Mesothelial cell of epicardium (in vitro differentiated cells): ENCODE measurements around the gene POM121. TPM values are rescaled to one million over a fixed set of nuclear protein-coding genes. Genes with fewer than 3 reads are reported as not detected.
"Not testable (repeated sequence)": the region's sequence is repeated elsewhere in the genome, so short reads cannot be mapped to it uniquely, and the experiment has no call there.

Experiments used
- DNase-seq, 2 experiments: peaks; one replicate each; pipeline ENCODE4 v3.0.0; 2021; ENCODE audit warnings: low spot score in 2 of 2; ENCODE audit not compliant: unreplicated experiment in 2 of 2
- H3K27ac Mint-ChIP-seq: 2 replicates; pipeline ENCODE4 v1.8.0; 2021; ENCODE audit warnings: mixed read lengths
- H3K27me3 Mint-ChIP-seq: 2 replicates; pipeline ENCODE4 v1.8.0; 2021; ENCODE audit warnings: low read depth, mixed read lengths
- H3K36me3 Mint-ChIP-seq: 2 replicates; pipeline ENCODE4 v1.8.0; 2021; ENCODE audit warnings: mixed read lengths
- H3K4me1 Mint-ChIP-seq: 2 replicates; pipeline ENCODE4 v1.8.0; 2021; ENCODE audit warnings: mixed read lengths
- H3K4me3 Mint-ChIP-seq: 2 replicates; pipeline ENCODE4 v1.8.0; 2021; ENCODE audit warnings: mild to moderate bottlenecking, moderate library complexity, mixed read lengths
- H3K9me3 Mint-ChIP-seq: 2 replicates; pipeline ENCODE4 v1.8.0; 2021; ENCODE audit warnings: mixed read lengths
- CTCF ChIP-seq: fragments of 200-600 bp; sonication (generic); IDR thresholded peaks from one replicate; pipeline ENCODE4 v1.5.0; 2021; ENCODE audit warnings: antibody characterized with exemption; ENCODE audit not compliant: unreplicated experiment
- total RNA-seq: library from RNA; stranded (reverse); gene quantifications from 3 replicates; pipeline ENCODE4 v1.2.1, GENCODE V29; 2021

Gene POM121
- 66.8 to 68.5 TPM (median 66.8 TPM) in 3 replicates for total RNA-seq

- peaks cover 22% of the 10 kb centered on the region for H3K4me1 Mint-ChIP-seq
- H3K27ac Mint-ChIP-seq = peak within 1 kb of the TSS; percentile 100
- no peak for TF ChIP-seq CTCF
- DNase-seq = peak; percentile 78 to 90
- no peaks in the 10 kb centered on the region for H3K27me3 Mint-ChIP-seq
- no peaks in the 10 kb centered on the region for H3K9me3 Mint-ChIP-seq
- H3K36me3 Mint-ChIP-seq = peaks cover 19% of the 10 kb centered on the region
- H3K4me3 Mint-ChIP-seq = peak within 1 kb of the TSS; percentile 99
Measured at GRCh38 chr7:72924733-72925545, at the start of gene POM121. TSS of gene POM121 (plus strand) at chr7:72925095. CDS start at chr7:72925122, 27 bp downstream.

GRCh38 chr7:72879079-72879736 lies 45.7 kb upstream of the POM121 start:
- not testable (repeated sequence) for H3K36me3 Mint-ChIP-seq, H3K9me3 Mint-ChIP-seq, H3K27me3 Mint-ChIP-seq, H3K4me1 Mint-ChIP-seq
- peak; percentile 41 to 69 for DNase-seq
- Mint-ChIP-seq H3K4me3 (peak overlapping the region; percentile 93), H3K27ac (peak overlapping the region; percentile 94)

GRCh38 chr7:72879737-72880215 lies 45.1 kb upstream of the POM121 start:
- not testable (repeated sequence) for H3K9me3 Mint-ChIP-seq
- peak overlapping the region; percentile 93 for H3K4me3 Mint-ChIP-seq
- peak in 1 of 2 experiments; percentile 45 for DNase-seq

DNA sequence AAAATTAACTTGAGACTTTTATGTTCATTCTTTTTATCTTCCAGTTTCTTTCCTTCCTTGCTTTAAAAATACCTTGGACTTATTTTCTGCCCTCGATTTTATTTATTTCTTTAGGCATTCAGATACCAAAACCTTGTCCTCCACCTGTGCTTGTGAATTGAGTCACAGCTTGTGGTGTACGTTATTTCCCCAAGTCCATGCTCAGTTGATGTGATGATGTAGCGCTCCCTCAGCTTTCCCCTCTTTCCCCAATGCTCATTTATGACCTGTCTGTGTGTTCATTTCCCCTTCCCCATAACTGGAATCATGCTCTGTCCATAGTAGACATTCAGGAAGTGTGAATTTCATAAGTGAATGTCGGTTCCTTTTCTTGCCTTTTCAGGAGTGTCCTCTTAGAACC lies 33.1 kb upstream of the POM121 start:
- H3K4me1 Mint-ChIP-seq, DNase-seq, H3K27me3 Mint-ChIP-seq, H3K9me3 Mint-ChIP-seq, H3K4me3 Mint-ChIP-seq, H3K27ac Mint-ChIP-seq: not testable (repeated sequence)
- peaks cover 26% of the 10 kb centered on the region for H3K36me3 Mint-ChIP-seq

More at GRCh38 chr7:72879737-72880215, 45.1 kb upstream of the POM121 start:
- H3K27me3 Mint-ChIP-seq, H3K4me1 Mint-ChIP-seq, H3K36me3 Mint-ChIP-seq: not testable (repeated sequence)
- H3K27ac Mint-ChIP-seq = peak overlapping the region; percentile 94

GRCh38 chr7:72904740-72905139 lies 20.2 kb upstream of the POM121 start:
- H3K27ac Mint-ChIP-seq, DNase-seq, H3K27me3 Mint-ChIP-seq, H3K4me3 Mint-ChIP-seq, H3K4me1 Mint-ChIP-seq, H3K9me3 Mint-ChIP-seq: not testable (repeated sequence)
- peaks cover 48% of the 10 kb centered on the region for H3K36me3 Mint-ChIP-seq

GRCh38 chr7:72908422-72908821 lies 16.5 kb upstream of the POM121 start:
- H3K27me3 Mint-ChIP-seq, H3K9me3 Mint-ChIP-seq, H3K4me1 Mint-ChIP-seq, H3K4me3 Mint-ChIP-seq, H3K27ac Mint-ChIP-seq, DNase-seq: not testable (repeated sequence)
- peaks cover 38% of the 10 kb centered on the region for H3K36me3 Mint-ChIP-seq

DNA sequence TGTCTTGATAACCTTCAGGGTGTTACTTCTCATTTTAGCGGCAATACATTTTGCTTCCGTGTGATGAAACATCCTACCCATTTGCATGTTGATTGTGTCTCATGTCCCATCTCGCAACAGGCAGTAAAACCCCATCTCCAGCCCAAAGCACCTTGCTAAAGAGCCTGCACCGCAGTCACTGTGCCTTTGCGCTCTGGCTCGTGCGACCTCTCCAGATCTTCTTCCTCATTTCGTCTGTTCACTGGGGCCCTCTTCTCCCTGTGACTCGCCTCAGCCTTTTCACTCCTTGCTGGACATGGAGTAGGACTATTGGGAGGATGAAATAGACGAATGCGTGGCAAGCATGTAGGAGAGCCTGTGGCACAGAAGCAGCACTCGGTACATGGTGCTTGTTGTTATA lies 13.5 kb upstream of the POM121 start:
- not testable (repeated sequence) for DNase-seq, H3K9me3 Mint-ChIP-seq, H3K27me3 Mint-ChIP-seq, H3K27ac Mint-ChIP-seq, H3K4me3 Mint-ChIP-seq, H3K4me1 Mint-ChIP-seq
- H3K36me3 Mint-ChIP-seq = peaks cover 46% of the 10 kb centered on the region

- H3K9me3 Mint-ChIP-seq, H3K4me1 Mint-ChIP-seq, DNase-seq, H3K4me3 Mint-ChIP-seq, H3K27ac Mint-ChIP-seq, H3K27me3 Mint-ChIP-seq: not testable (repeated sequence)
- H3K36me3 Mint-ChIP-seq = peaks cover 37% of the 10 kb centered on the region
Measured at GRCh38 chr7:72913750-72914149, 11.1 kb upstream of the POM121 start.

DNA sequence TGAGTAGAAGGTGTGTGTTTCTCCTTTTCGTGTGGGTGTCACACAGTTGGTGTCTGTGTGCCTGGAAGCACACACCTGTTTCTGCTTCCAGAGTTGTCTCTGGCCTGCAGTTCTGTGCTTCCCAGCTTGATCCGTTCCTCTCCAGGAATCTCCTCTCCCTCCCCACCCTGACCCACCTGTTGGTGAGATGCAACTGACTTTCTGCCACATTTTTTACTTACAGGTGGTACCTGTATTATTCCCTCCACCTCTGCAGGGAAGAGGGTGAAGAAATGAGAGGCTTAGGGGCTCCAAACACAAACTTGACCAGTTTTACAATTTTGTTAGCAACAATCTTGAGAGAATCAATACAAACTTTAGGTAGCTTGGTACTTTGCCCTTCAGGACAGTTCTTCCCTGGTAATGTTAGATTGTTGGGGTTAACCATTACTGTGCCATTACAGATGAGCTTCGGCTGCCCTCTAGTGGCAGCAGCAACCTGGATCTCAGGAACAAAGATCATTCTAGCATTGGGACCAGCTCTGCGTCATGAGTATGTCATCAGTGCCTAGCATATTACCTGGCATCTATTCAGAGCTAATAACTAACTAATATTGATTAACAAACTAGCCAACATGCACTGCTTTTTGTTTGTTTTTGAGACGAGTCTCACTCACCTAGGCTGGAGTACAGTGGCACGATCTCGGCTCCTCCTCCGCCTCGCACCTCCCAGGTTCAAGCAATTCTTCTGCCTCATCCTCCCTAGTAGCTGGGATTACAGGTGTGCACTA lies 10.0 kb upstream of the POM121 start:
- H3K27me3 Mint-ChIP-seq, H3K9me3 Mint-ChIP-seq, H3K4me1 Mint-ChIP-seq, H3K4me3 Mint-ChIP-seq, DNase-seq, H3K27ac Mint-ChIP-seq: not testable (repeated sequence)
- peaks cover 37% of the 10 kb centered on the region for H3K36me3 Mint-ChIP-seq
- TF ChIP-seq CTCF = peak; percentile 66
